ENCODE data around the gene PDIA3. TPM values are rescaled to one million over a fixed set of nuclear protein-coding genes. Genes with fewer than 3 reads are reported as not detected.

The PDIA3 gene
- total RNA-seq, 2 donors from 2014 or later, result 80.7 to 89.3 TPM

DNA sequence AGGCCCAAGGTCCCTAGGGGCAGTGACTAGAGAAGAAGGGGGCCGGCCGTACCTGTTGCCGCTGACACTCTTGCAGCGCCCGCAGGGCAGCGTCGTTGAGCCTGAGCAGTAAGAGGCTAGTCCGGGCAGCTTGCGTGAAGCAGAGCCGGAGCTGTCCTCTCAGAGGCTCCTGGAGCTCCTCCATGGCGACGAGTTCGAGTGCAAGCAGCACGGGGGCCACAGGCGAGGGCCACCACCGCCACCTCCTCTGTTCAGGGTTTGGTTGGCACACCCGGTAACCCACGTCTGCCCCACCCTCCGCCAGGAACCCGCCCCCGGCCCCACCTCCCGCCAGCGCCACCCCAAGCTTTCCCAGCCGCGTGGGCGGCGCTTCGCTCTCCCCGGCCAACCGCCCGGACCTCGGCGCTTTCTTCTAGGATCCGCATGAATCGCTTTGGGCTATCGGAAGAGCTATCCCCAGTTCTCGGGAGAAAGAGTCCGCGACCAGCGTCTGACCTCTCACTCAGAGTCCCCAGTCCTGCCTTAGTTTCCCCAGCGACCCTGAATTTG, 30.6 kb downstream of the PDIA3 start, which contains the start of gene ELL3:
ELL3 (minus strand) TSS at position 249 of the 549 bp plus-strand sequence; CDS start at position 184, 65 bp downstream.
- ATAC-seq (peak; percentile 83), DNase-seq (peak; percentile 81 to 85 (median 82))
- H3K9me3 ChIP-seq, result no peaks in the 10 kb centered on the region

DNA sequence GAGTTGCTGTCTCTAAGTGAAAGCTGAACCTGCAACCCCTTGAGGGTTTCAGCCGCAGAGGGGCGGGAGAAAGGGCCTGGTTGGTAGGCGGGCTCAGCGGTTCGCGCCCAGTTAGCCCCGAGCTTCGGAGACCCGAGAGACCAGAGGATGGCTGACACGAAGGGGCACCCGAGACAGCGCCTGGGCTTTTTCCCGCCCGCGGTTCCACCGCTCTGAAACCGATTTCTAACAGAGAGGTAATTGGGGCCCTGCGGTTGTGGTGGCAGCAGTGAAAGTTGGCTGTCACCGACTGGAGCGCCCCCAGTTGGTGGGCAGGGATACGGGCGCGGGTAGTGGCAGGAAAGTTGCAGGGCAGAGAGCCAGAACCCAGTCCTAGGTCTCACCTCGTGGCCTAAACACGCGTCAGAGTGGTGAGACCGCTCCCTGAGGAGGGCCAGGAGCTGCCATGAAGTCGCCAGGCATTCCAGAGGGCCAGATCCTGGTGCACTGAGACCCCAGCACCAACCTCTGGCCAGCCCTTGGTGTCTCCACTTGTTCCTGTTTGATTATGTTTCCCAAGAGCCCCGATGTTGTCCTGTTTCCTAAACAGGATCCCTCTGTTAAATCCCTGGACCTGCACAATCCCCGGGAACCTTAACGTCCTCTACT, 31.2 kb downstream of the PDIA3 start:
- ATAC-seq, result peak; percentile 74
- intact Hi-C loops (cut with DNase I), result no loop called here
- Histone ChIP-seq H3K9me3 (no peaks in the 10 kb centered on the region), H3K4me3 (peak overlapping the region; percentile 47 to 67), H3K4me1 (peaks cover 25% of the 10 kb centered on the region), H3K27ac (peak overlapping the region; percentile 92 to 96 (median 94)), H3K27me3 (no peaks in the 10 kb centered on the region), H3K36me3 (replicated peaks in 1 of 2; ENCODE audit: insufficient read depth in 1 of 2, low read depth in 2 of 2) (no peaks in the 10 kb centered on the region)
- DNase-seq, result peak; percentile 83 to 90 (median 86)
- 1% methylated on average over 8 to 31 of the region's 31 CpGs for WGBS, 2 donors
- TF ChIP-seq, protein P1, sequence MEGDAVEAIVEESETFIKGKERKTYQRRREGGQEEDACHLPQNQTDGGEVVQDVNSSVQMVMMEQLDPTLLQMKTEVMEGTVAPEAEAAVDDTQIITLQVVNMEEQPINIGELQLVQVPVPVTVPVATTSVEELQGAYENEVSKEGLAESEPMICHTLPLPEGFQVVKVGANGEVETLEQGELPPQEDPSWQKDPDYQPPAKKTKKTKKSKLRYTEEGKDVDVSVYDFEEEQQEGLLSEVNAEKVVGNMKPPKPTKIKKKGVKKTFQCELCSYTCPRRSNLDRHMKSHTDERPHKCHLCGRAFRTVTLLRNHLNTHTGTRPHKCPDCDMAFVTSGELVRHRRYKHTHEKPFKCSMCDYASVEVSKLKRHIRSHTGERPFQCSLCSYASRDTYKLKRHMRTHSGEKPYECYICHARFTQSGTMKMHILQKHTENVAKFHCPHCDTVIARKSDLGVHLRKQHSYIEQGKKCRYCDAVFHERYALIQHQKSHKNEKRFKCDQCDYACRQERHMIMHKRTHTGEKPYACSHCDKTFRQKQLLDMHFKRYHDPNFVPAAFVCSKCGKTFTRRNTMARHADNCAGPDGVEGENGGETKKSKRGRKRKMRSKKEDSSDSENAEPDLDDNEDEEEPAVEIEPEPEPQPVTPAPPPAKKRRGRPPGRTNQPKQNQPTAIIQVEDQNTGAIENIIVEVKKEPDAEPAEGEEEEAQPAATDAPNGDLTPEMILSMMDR (IDR thresholded peaks at IDR 0.05), result peak; percentile 57 to 93 (median 72)
- peak; percentile 20 to 49 (median 32) for TF ChIP-seq POLR2A (IDR thresholded peaks at IDR 0.05)

More for the DNA sequence above, 30.6 kb downstream of the PDIA3 start, which contains the start of gene ELL3:
- peaks cover 25% of the 10 kb centered on the region for H3K4me1 ChIP-seq
- H3K36me3 ChIP-seq (replicated peaks in 1 of 2; ENCODE audit: insufficient read depth in 1 of 2, low read depth in 2 of 2), result peaks cover 0 to 3% of the 10 kb centered on the region in 2 donors
- H3K4me3 ChIP-seq, result peak within 1 kb of the TSS; percentile 47 to 67
- H3K27ac ChIP-seq, result peak within 1 kb of the TSS; percentile 92 to 96 (median 94)
- intact Hi-C loops (cut with DNase I), result no loop called here
- 0% methylated on average over 2 to 31 of the region's 41 CpGs for WGBS, 2 donors
- TF ChIP-seq, protein P1 (IDR thresholded peaks at IDR 0.05), result no peak
- peak; percentile 41 to 62 (median 56) for TF ChIP-seq POLR2A (IDR thresholded peaks at IDR 0.05)
- no peaks in the 10 kb centered on the region for H3K27me3 ChIP-seq

DNA sequence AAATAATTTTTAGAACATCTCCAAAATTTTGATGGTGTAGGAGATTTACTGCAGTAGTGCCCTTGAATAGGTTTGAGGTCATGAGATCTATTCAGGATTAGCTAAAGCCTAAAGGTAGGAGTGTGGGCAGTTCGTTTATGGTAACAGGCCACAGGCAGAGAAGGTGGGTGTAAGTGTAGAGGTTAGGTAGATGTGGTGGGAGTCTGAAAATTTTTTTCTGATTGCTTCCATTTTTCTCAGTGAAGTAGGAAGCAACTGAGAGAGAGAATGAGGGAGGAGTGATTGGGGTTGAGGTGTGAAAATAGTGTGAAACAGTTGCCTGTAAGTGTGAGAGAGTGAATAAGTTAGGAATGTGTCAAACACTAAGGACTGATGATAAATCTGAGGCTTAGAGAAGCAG, 32.8 kb downstream of the PDIA3 start:
- WGBS, 2 donors, result 85 to 86% methylated on average over 1 of the region's 1 CpG
- no peaks in the 10 kb centered on the region for H3K36me3 ChIP-seq (replicated peaks in 1 of 2; ENCODE audit: insufficient read depth in 1 of 2, low read depth in 2 of 2)
- peaks cover 25% of the 10 kb centered on the region for H3K4me1 ChIP-seq
- H3K4me3 ChIP-seq, result no peak overlapping the region
- no peak overlapping the region for H3K27ac ChIP-seq
- H3K27me3 ChIP-seq, result no peaks in the 10 kb centered on the region
- no peak for TF ChIP-seq POLR2A (IDR thresholded peaks at IDR 0.05)
- no peak for ATAC-seq
- no peak for DNase-seq
- intact Hi-C loops (cut with DNase I), result no loop called here
- H3K9me3 ChIP-seq, result no peaks in the 10 kb centered on the region

DNA sequence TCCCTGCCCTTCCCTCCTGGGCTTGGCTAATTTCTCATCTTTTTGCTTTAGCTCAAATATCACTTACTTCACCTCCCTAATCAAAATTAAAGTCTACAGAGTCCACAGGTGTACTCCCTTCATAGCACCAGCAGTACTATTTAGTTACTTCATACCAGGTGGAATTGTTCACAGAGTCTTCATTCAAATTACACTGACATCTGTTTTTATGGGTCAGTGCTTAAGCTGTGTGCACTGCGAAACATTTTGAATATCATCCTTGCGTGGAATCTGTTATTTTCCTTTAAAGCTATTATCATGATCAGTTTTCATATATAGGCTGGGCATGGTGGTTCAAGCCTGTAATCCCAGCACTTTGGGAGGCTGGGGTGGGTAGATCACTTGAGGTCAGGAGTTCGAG, 43.2 kb downstream of the PDIA3 start:
- H3K36me3 ChIP-seq (replicated peaks in 1 of 2; ENCODE audit: insufficient read depth in 1 of 2, low read depth in 2 of 2), result peaks cover 0 to 5% of the 10 kb centered on the region in 2 donors
- no peaks in the 10 kb centered on the region for H3K9me3 ChIP-seq
- peak overlapping the region in 3 of 4 donors; percentile 65 to 86 (median 72) for H3K27ac ChIP-seq
- ATAC-seq (peak; percentile 8), DNase-seq (no peak)
- no peaks in the 10 kb centered on the region for H3K27me3 ChIP-seq
- TF ChIP-seq POLR2A (IDR thresholded peaks at IDR 0.05), result no peak
- intact Hi-C loops (cut with DNase I), result no loop called here
- peaks cover 38% of the 10 kb centered on the region for H3K4me1 ChIP-seq
- no peak overlapping the region for H3K4me3 ChIP-seq
- 55 to 71% methylated on average over 3 of the region's 3 CpGs for WGBS, 2 donors

DNA sequence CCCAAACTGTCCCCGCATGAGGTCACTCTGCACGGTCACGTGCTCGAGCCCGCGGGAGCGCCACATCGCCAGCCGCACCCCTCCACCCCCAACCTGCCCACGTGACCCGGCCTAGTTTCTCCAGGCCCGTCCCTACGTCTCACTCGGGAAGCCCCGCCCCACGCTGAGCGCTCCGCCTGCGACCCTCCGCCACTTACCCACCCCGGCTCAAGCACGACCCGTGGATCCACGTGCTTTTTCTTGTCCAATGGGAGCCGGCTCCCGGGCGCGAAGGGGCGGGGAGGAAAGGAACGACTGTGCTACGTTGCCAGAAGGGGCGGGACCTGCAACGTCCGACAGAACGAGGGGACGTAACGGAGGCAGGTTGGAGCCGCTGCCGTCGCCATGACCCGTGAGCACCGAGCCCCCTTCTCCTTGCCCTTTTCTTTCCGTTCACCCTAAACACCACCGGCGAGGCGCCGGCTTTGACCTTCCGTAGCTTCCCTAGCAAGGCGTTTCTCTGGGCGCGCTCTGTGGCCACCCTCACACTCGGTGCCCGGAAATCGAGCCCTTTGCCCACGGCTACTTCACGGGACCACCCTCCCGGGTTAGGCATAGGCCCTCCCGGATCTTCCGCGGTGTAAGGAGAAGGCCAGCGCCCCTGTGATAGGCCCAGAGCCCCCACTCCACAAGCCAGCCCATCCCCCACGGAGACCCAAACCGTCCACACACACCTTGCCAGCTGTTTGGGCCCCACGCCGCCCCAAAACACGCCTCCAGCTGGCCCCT, 45.9 kb downstream of the PDIA3 start, which contains the start of gene SERF2:
SERF2 (plus strand) TSS at position 328 of the 768 bp plus-strand sequence; CDS start at position 385, 57 bp downstream.
- ATAC-seq (peak; percentile 92), DNase-seq (peak; percentile 100)
- Histone ChIP-seq H3K4me3 (peak within 1 kb of the TSS; percentile 52 to 91), H3K9me3 (no peaks in the 10 kb centered on the region), H3K36me3 (replicated peaks in 1 of 2; ENCODE audit: insufficient read depth in 1 of 2, low read depth in 2 of 2) (peaks cover 3 to 7% of the 10 kb centered on the region in 2 donors), H3K27me3 (no peaks in the 10 kb centered on the region), H3K4me1 (peaks cover 54% of the 10 kb centered on the region), H3K27ac (peak within 1 kb of the TSS; percentile 95 to 99 (median 98))
- TF ChIP-seq, protein P1 (IDR thresholded peaks at IDR 0.05), result peak in 1 of 7 experiments; percentile 1
- peak; percentile 99 to 100 (median 99) for TF ChIP-seq POLR2A (IDR thresholded peaks at IDR 0.05)
- 0 to 1% methylated on average over 14 to 66 of the region's 66 CpGs for WGBS, 2 donors
- intact Hi-C loops (cut with DNase I), result no loop called here
